Stimulated activated CD8-positive, alpha-beta memory T cell treated with anti-CD3 and anti-CD28 coated beads, Interleukin-7, amount 100 ng/mL, for 48 hours (primary cell): ENCODE results near the gene LIN54.
"Not testable (repeated sequence)": the region's sequence is repeated elsewhere in the genome, so short reads cannot be mapped to it uniquely, and the experiment has no call there.

Experiments used
- DNase-seq, 2 donors: peaks; one replicate each; pipeline ENCODE4 v3.0.0-alpha.2; 2020; ENCODE audit warnings: low read depth in 1 of 2; ENCODE audit errors: extremely low read depth in 1 of 2

Gene LIN54

DNA sequence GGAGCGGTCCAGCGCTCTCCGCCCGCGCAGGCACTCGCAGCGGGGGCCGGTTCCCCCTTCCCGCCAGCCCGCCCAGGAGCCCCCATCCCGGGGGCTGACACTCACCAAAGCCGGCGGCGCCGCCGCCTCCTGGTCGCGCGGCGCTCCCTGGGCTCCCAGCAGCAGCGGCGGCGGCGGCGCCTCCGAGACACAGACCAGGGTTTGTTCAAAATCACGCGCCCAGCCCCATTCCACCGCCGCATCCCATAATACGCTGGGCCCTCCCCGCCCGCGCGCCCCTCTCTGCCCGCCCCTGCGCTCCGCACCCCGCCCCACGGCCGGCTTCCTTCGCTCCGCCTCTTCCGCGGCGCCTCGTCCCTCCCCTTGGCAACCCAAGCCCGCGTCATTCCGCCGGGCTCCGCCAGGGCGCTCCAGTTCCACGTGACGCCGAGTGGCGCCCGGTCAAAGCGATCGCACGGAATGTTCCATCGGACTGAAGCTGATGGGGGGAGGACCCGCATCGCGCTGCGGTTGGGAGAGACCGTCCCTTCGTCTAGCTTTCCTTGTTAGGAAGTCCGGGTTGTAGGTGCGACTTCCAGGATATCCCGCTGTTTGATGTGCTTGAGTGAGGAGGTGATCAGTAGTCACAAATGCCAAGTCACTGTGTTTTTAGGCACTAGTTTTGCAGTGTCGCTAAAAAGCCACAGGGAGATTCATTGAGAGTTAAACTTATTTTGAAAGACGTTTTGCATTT lies 2.2 kb upstream of the LIN54 start:
- DNase-seq: peak; percentile 93 to 96

DNA sequence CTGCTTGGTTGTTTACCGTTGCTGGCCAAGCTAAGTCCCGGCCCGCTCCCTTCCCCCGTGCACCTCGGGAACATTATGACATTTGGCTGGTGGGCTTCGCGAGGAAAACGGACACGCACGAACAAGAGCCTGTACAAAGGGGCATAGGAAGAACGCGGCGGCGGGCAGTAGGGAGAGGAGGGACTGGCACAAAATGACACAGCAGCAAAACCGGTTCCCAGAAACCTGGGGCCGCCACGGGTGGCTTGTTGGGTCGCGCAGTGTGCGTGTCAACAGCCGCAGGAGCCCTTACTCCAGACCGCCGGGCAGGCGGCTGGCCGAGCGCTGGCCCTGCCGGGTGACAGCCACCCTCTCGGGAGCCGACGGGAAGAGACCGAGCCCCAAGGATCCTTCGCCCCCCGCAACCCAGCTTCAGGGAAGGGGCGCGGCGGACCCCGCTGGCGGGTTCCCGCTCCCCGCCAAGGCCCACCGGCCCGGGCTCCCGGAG lies 1.6 kb upstream of the LIN54 start:
- DNase-seq: no peak

DNA sequence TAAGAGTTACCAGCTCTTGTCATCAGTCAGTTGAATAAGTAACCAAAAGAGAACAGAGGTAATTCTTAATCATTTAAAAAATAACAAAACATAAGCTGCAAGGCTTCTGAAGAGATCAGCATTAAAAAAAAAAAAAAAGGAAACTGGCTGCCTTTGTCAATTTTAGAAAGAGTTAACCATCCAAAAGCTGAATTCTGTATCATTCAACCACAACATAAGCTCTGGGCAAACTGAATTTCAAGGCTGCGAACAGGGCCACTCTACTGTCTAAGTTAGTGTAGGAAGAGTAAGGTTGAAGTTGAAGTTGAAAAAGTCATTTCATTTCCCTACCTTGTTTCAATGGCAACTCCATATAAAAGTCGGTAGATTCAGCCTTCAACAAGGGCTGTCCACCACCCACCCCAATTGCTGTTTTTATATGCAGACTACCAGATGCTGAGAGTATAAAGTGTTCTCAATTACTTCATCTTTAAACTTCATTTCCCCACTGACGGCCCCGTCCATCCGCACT lies 1.1 kb upstream of the LIN54 start:
- no peak for DNase-seq

DNA sequence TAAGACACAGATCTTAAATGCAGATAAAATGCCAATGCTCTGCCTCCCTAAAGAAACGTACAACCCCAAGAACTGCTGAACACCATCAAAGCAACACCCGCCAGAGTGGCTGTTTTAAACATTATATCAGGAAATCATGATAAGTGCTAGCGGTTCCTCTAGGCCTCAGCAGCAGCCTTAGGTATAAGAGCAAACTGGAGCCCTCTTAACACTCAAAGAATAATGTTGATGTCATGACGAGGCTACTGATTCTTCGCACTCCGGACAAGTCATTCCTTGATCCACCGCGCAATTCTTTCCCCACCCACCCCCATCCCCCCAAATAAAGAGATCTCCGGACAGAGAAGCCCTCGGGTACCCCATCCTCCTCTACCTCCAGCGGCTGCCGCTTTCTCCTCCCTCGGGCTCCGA lies 507 bp downstream of the LIN54 start:
- DNase-seq: no peak

- no peak for DNase-seq
Observed at GRCh38 chr4:83009529-83009928, 1.1 kb downstream of the LIN54 start.

GRCh38 chr4:83003044-83003791 lies 7.4 kb downstream of the LIN54 start:
- not testable (repeated sequence) for DNase-seq

DNA sequence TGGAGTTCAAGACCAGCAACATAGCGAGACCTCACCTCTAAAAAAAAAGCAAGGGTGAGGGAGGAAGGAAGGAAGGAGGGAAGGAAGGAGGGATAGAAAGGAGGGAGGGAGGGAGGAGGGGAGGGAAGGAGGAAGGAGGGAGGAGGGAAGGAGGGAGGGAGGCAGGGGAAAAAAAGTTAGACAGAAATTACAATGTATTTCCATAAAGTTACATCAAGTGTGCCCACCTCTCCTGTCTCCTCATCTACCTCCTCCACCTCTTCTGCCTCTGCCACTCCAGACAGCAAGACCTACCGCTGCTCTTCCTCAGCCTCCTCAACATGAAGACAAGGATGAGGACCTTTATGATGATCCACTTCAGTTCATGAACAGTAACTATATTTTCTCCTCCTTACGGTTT lies 8.3 kb downstream of the LIN54 start:
- no peak for DNase-seq

- no peak for DNase-seq
Observed at GRCh38 chr4:82998898-82999297, 11.7 kb downstream of the LIN54 start.

GRCh38 chr4:82994834-82995233 lies 15.8 kb downstream of the LIN54 start:
- no peak for DNase-seq

DNA sequence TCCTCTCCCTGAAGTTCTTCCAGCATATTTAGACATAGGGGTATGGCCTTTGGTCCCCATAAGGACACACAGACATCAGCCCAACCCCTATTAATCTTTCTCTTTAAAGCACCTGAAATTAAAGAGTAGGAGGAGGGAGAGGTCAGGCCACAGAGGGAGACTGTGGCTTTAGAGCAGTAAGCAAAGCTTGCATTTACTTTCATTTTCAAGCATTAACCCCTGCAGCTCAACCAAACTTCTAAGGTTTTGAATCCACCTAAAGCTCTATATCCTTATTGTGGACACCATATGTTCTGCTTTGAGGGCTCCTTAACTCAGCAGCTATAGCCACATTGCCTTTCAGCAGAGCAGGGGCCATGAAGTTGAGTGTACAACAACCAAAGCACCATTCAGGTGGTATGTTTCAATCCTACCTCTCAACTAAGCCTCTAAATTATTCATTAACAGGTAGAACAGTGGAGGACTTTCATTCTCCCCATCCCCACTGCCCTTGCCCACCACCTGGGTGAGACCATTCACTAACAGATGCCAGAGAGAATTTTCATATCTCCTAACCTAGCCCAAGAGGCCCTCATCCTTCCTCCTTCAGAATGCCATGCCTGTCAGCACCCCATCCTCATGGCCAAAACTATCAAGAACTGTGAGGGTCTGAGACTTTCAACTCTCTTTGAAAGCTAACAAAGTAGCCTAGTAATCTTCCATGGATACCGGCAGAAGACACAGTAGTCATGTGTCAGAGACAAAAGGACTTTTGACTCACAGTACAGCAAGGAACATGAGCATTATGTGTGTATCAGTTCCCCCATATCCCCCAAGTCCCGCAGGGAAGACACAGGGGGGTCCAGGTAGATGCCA lies 20.8 kb downstream of the LIN54 start:
- no peak for DNase-seq

DNA sequence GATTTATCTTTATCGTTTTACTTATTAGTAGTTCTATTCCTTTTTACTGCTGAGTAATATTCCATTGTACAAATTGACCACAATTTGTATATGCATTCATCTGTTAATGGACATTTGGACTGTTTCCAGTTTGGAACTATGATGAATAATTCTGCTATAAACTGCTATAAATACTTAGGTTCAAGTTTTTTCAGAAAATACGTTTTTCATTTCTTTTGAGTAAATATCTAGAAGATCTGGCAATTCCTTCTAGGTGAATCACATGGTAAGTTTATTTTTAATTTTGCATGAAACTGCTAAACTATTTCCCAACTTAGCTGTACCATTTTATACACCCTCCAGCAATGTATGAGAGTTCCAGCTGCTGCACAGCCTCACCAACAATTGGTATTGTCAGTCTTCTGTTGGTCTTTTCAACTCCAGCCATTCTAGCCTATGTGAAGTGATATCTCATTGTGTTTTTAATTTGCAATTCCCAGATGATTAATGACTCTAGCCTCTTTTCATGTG lies 22.2 kb downstream of the LIN54 start:
- no peak for DNase-seq

DNA sequence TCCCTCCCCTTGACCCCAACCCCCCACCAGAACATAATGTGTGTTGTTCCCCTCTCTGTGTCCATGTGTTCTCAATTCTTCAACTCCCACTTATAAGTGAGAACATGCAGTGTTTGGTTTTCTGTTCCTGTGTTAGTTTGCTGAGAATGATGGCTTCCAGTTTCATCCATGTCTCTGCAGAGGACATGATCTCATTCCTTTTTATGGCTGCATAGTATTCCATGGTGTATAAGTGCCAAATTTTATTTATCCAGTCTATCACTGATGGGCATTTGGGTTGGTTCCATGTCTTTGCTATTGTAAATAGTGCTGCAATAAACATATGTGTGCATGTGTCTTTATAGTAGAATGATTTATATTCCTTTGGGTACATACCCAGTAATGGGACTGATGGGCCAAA lies 23.1 kb downstream of the LIN54 start:
- not testable (repeated sequence) for DNase-seq

DNA sequence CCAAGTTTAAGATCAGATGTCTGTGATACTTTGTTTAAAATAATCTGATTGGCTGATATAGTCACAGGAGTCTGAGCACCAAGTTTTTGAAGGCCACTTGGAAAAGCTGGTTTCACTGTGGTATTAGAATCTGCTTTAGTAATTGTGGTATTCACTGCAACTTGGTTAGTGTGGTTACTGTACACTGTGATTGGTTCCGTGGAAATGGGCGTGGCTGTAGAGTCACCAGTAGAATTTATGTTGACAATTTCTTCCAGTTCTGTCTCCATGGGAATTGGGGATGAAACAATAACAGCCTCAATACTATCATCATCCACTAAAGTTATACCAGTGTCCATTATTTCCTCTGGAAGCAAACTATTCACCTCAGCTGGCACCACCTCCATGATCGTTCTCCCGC lies 26.2 kb downstream of the LIN54 start:
- DNase-seq: no peak

DNA sequence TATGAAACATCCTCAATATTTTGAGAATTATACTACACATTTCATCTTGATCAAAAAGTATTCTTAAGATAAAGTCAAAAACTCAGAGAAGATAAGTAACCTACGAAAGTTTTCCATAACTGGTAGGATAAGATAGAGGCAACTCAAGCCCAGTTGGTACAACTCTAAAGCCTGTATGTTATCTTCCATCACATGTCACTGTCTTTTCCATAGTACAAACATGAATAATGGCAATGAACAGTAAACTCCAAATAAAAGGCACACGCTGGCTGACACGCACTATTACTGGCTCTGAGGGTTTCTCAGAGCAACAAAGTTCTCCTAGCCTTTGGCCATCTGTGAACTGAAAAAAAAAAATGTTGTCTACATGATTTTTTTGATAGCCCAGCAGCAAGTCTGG lies 27.2 kb downstream of the LIN54 start:
- no peak for DNase-seq

DNA sequence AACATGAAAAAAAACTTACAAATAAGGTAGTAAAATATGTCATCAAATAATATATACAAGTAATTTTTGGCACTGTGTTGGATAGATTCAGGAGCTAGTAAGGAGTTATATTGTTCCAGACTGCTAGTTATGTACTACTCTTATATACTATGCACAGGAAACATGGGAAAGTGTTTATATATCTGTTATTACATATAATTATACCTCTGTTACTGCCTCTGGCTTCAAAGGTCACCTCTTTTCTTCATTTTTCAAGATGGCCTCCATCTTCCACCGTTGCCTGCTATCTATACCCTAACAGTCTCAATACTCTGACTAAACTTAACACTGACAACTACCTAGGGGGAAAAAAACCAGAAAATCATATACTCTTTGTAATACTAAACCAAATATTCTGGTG lies 29.5 kb downstream of the LIN54 start:
- no peak for DNase-seq

GRCh38 chr4:82975792-82976191 lies 34.8 kb downstream of the LIN54 start:
- DNase-seq: no peak

GRCh38 chr4:82969414-82969813 lies 41.2 kb downstream of the LIN54 start:
- no peak for DNase-seq

DNA sequence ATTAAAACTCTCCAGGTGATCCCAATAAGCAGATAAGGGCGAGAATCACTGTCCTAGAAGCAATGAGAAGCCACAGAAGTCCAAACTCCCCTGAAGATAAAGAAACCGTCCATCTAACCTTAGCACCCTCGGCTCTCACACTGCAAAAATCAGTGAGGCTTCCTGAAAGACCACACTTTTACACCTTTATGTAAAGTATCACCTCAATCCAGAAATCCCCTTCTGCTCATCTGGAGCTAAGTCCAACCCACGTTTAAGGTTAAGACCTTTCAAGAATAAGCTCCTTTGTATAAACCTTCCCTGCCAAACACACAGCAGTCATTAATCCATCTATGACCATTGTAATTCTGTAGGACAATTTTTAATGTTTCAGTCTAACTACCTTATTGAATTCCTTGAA lies 41.7 kb downstream of the LIN54 start:
- DNase-seq: no peak

GRCh38 chr4:82965763-82966162 lies 44.9 kb downstream of the LIN54 start:
- DNase-seq: no peak

DNA sequence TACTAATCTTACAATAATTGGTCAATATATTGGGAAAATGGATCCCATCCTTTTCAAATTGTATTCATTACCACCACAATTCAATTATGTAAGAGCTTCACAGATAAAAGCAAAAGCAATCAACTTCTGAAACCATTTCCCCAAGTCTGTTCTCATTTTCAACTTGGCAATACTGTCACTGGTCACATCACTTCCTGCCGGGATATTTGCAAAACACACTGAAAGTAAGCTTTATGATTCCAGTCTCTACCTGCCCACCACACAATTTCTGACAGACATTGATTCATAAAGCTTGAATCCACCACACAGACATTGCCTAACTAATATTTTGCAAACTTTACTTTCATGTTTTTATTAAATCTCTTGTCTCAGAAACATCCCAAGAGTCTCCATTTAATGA lies 53.6 kb downstream of the LIN54 start:
- DNase-seq: no peak

DNA sequence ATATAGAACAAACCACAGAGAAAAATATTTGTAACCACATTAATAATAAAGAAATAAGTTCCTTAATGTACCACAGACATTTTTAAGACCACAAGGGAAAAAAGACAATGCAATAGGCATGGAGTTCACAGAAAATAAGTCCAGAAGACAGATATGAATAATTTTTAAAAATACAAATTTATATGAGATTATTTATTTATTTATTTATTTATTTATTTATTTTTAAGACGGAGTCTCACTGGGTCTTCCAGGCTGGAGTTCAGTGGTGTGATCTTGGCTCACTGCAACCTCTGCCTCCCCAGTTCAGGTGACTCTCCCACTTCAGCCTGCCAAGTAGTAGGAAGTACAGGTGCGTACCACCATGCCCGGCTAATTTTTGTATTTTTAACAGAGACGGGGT lies 56.4 kb downstream of the LIN54 start:
- DNase-seq: no peak
